ENCODE measurements around the gene PSTPIP1. TPM values are rescaled to one million over a fixed set of nuclear protein-coding genes. Genes with fewer than 3 reads are reported as not detected.
"Not testable (repeated sequence)": the region's sequence is repeated elsewhere in the genome, so short reads cannot be mapped to it uniquely, and the experiment has no call there.

The PSTPIP1 gene
- 1 to 10 TPM; 1.1 to 3.1 (median 1.9) TPM for polyA plus RNA-seq (ENCODE audit: insufficient read depth in 1 of 5, insufficient read length in 5 of 5, low replicate concordance in 1 of 5)
- long read RNA-seq, donor 1, result 0 reads
- long read RNA-seq, donor 2, result 0 reads
- long read RNA-seq, donor 3, partial matches to known transcripts, result 0 of 1 reads
- long read RNA-seq, donor 3, other reads (novel, unspliced or antisense), result 0 of 1 reads
- long read RNA-seq, donor 4, result 0 reads
- long read RNA-seq, donor 5, result 0 reads
- long read RNA-seq, donor 6, partial matches to known transcripts, result 431 of 440 reads
- long read RNA-seq, donor 6, other reads (novel, unspliced or antisense), result 7 of 440 reads
- long read RNA-seq, donor 7, result 0 reads
- long read RNA-seq, donor 8, result 0 reads

- DNase-seq, result peak in 1 of 2 donors; percentile 23
These were observed at the start of gene PSTPIP1 for GRCh38 chr15:76994971-76995945. PSTPIP1 (plus strand) TSS chr15:76995126; CDS start chr15:76995574, 448 bp downstream.

GRCh38 chr15:76945494-76946093 lies 49.3 kb upstream of the PSTPIP1 start:
- no peak for DNase-seq

GRCh38 chr15:76947454-76947853 lies 47.5 kb upstream of the PSTPIP1 start:
- no peak for DNase-seq

- no peak for DNase-seq
These were observed 43.7 kb upstream of the PSTPIP1 start for GRCh38 chr15:76951220-76951619.

GRCh38 chr15:76953913-76954312 lies 41.0 kb upstream of the PSTPIP1 start:
- DNase-seq, result no peak

GRCh38 chr15:76954744-76955143 lies 40.2 kb upstream of the PSTPIP1 start:
- DNase-seq, result no peak

- DNase-seq, result no peak
These were observed 33.5 kb upstream of the PSTPIP1 start for GRCh38 chr15:76961268-76962011.

GRCh38 chr15:76962337-76963013 lies 32.5 kb upstream of the PSTPIP1 start:
- no peak for DNase-seq

- no peak for DNase-seq
These were observed 31.3 kb upstream of the PSTPIP1 start for GRCh38 chr15:76963596-76963995.

- no peak for DNase-seq
These were observed 30.8 kb upstream of the PSTPIP1 start for GRCh38 chr15:76964157-76964556.

- DNase-seq, result not testable (repeated sequence)
These were observed 28.9 kb upstream of the PSTPIP1 start for GRCh38 chr15:76966051-76966450.

- DNase-seq, result no peak
These were observed 27.9 kb upstream of the PSTPIP1 start for GRCh38 chr15:76967067-76967466.

GRCh38 chr15:76968306-76968705 lies 26.6 kb upstream of the PSTPIP1 start:
- DNase-seq, result no peak

- no peak for DNase-seq
These were observed 22.3 kb upstream of the PSTPIP1 start for GRCh38 chr15:76972389-76973361.

- no peak for DNase-seq
These were observed 21.6 kb upstream of the PSTPIP1 start for GRCh38 chr15:76973362-76973743.

- no peak for DNase-seq
These were observed 21.0 kb upstream of the PSTPIP1 start for GRCh38 chr15:76973906-76974305.

- no peak for DNase-seq
These were observed 20.4 kb upstream of the PSTPIP1 start for GRCh38 chr15:76974456-76975036.

GRCh38 chr15:76976141-76976540 lies 18.8 kb upstream of the PSTPIP1 start:
- DNase-seq, result no peak

GRCh38 chr15:76976572-76977270 lies 18.2 kb upstream of the PSTPIP1 start:
- DNase-seq, result no peak
